OCI-LY1 (cell line): ENCODE data around the gene HRNR.

ENCODE experiments used
- H2AFZ ChIP-seq: fragments of 200-600 bp; sonication (generic), shearing (Covaris generic); 2 replicates; pipeline ENCODE4 v1.6.0; 2014; ENCODE audit warnings: antibody characterized with exemption, mild to moderate bottlenecking, low read length
- H3F3A ChIP-seq: fragments of 200-600 bp; sonication (generic), shearing (Covaris generic); 2 replicates; pipeline ENCODE4 v1.6.0; 2014; ENCODE audit warnings: mild to moderate bottlenecking, antibody characterized with exemption, low read length, moderate library complexity; ENCODE audit not compliant: insufficient read depth
- H3K27ac ChIP-seq: fragments of 200-600 bp; sonication (generic); 2 replicates; pipeline ENCODE4 v1.5.1; 2014; ENCODE audit warnings: low read length, mixed run types, mild to moderate bottlenecking, low read depth; ENCODE audit not compliant: poor library complexity, severe bottlenecking
- H3K27me3 ChIP-seq: fragments of 200-600 bp; sonication (generic); 2 replicates; pipeline ENCODE4 v1.6.0; 2014; ENCODE audit warnings: antibody characterized with exemption, mild to moderate bottlenecking, low read length, moderate library complexity; ENCODE audit not compliant: insufficient read depth
- H3K36me3 ChIP-seq: fragments of 200-600 bp; sonication (generic); 2 replicates; pipeline ENCODE4 v1.6.1; 2014; ENCODE audit warnings: mild to moderate bottlenecking, antibody characterized with exemption, low read length, moderate library complexity, mixed read lengths; ENCODE audit not compliant: insufficient read depth
- H3K4me1 ChIP-seq: fragments of 200-600 bp; sonication (generic); 2 replicates; pipeline ENCODE4 v1.5.1; 2014; ENCODE audit warnings: mild to moderate bottlenecking, low read length, moderate library complexity; ENCODE audit not compliant: insufficient read depth, severe bottlenecking
- H3K4me2 ChIP-seq: fragments of 200-600 bp; sonication (generic), shearing (Covaris generic); 2 replicates; pipeline ENCODE4 v1.6.1; 2014; ENCODE audit warnings: low read length
- H3K4me3 ChIP-seq: fragments of 200-600 bp; sonication (generic); 2 replicates; pipeline ENCODE4 v1.5.1; 2014; ENCODE audit warnings: low read length, low read depth, mild to moderate bottlenecking, mixed read lengths; ENCODE audit not compliant: poor library complexity, severe bottlenecking
- H3K79me2 ChIP-seq: fragments of 200-600 bp; shearing (Covaris generic); 2 replicates; pipeline ENCODE4 v1.6.1; 2016; ENCODE audit warnings: mixed run types, low read length, mixed read lengths; ENCODE audit not compliant: insufficient read depth
- H3K9ac ChIP-seq: fragments of 200-600 bp; sonication (generic), shearing (Covaris generic); 2 replicates; pipeline ENCODE4 v1.6.1; 2014; ENCODE audit warnings: mild to moderate bottlenecking, low read length, mixed read lengths
- H3K9me2 ChIP-seq: fragments of 200-600 bp; sonication (generic), shearing (Covaris generic); 2 replicates; pipeline ENCODE4 v1.6.1; 2014; ENCODE audit warnings: low read depth, mild to moderate bottlenecking, low read length, mixed read lengths
- H3K9me3 ChIP-seq: fragments of 200-600 bp; shearing (Covaris generic); 2 replicates; pipeline ENCODE4 v1.6.1; 2014; ENCODE audit warnings: low read length, mixed read lengths
- H4K20me1 ChIP-seq: fragments of 200-600 bp; sonication (generic), shearing (Covaris generic); 2 replicates; pipeline ENCODE4 v1.6.0; 2016; ENCODE audit warnings: mild to moderate bottlenecking, low read length; ENCODE audit not compliant: insufficient read depth
- CTCF ChIP-seq: fragments of 200-600 bp; sonication (generic), shearing (Covaris generic); IDR thresholded peaks from 2 replicates; pipeline ENCODE4 v1.5.1; 2017; ENCODE audit warnings: mild to moderate bottlenecking, antibody characterized with exemption, low read length, moderate library complexity, mixed read lengths
- EZH2 ChIP-seq: fragments of 200-600 bp; sonication (generic), shearing (Covaris generic); IDR thresholded peaks from 2 replicates; pipeline ENCODE4 v1.8.0; 2017; ENCODE audit warnings: borderline replicate concordance, mixed run types, mild to moderate bottlenecking, antibody characterized with exemption, low read length, moderate library complexity, mixed read lengths

HRNR gene

GRCh38 chr1:152247316-152247715 is 23.3 kb upstream of the HRNR start:
- TF ChIP-seq CTCF: no peak
- TF ChIP-seq EZH2: no peak
- H3K9me3 ChIP-seq: no peaks in the 10 kb centered on the region
- H3K4me3 ChIP-seq: no peak overlapping the region
- H3K4me1 ChIP-seq: no peaks in the 10 kb centered on the region
- H4K20me1 ChIP-seq: no peaks in the 10 kb centered on the region
- H3K4me2 ChIP-seq: no peak overlapping the region
- H3K79me2 ChIP-seq: no peaks in the 10 kb centered on the region
- no peak overlapping the region for H3K9ac ChIP-seq
- no peak overlapping the region for H2AFZ ChIP-seq
- H3K27me3 ChIP-seq: no peaks in the 10 kb centered on the region
- no peaks in the 10 kb centered on the region for H3K36me3 ChIP-seq
- no peaks in the 10 kb centered on the region for H3K9me2 ChIP-seq
- no peak overlapping the region for H3K27ac ChIP-seq
- H3F3A ChIP-seq: no peaks in the 10 kb centered on the region

GRCh38 chr1:152244576-152245273 is 20.7 kb upstream of the HRNR start:
- Histone ChIP-seq H4K20me1 (no peaks in the 10 kb centered on the region), H3K27ac (no peak overlapping the region), H3K4me2 (no peak overlapping the region), H3K4me3 (no peak overlapping the region), H3F3A (no peaks in the 10 kb centered on the region), H3K79me2 (no peaks in the 10 kb centered on the region), H3K36me3 (no peaks in the 10 kb centered on the region), H3K27me3 (no peaks in the 10 kb centered on the region), H3K4me1 (no peaks in the 10 kb centered on the region), H3K9me2 (no peaks in the 10 kb centered on the region), H3K9ac (no peak overlapping the region), H3K9me3 (no peaks in the 10 kb centered on the region), H2AFZ (no peak overlapping the region)
- TF ChIP-seq EZH2 (no peak), CTCF (no peak)

- Histone ChIP-seq H3K36me3 (no peaks in the 10 kb centered on the region), H3K9ac (no peak overlapping the region), H3K27ac (no peak overlapping the region), H3K4me1 (no peaks in the 10 kb centered on the region), H2AFZ (no peak overlapping the region), H4K20me1 (no peaks in the 10 kb centered on the region), H3K27me3 (no peaks in the 10 kb centered on the region), H3K4me2 (no peak overlapping the region), H3F3A (no peaks in the 10 kb centered on the region), H3K9me3 (no peaks in the 10 kb centered on the region), H3K4me3 (no peak overlapping the region), H3K79me2 (no peaks in the 10 kb centered on the region), H3K9me2 (no peaks in the 10 kb centered on the region)
- no peak for TF ChIP-seq EZH2
- TF ChIP-seq CTCF: no peak
Measured at GRCh38 chr1:152237093-152237492, 13.1 kb upstream of the HRNR start.
